Activated CD4-positive, alpha-beta T cell treated with anti-CD3 and anti-CD28 coated beads, Interleukin-2, amount 10 ng/mL, durations not matched to agents 24 days and 14 days (primary cell): ENCODE data around the gene HIVEP1. TPM values are rescaled to one million over a fixed set of nuclear protein-coding genes. Genes with fewer than 3 reads are reported as not detected.

Experiments
- DNase-seq: peaks from one replicate; pipeline ENCODE4 v3.0.0; 2022
- H3K27ac Mint-ChIP-seq: one replicate; pipeline ENCODE4 v1.8.0; 2022; ENCODE audit warnings: mild to moderate bottlenecking, mixed read lengths
- H3K27me3 Mint-ChIP-seq: one replicate; pipeline ENCODE4 v1.8.0; 2022; ENCODE audit warnings: mixed read lengths
- H3K36me3 Mint-ChIP-seq: one replicate; pipeline ENCODE4 v1.8.0; 2022; ENCODE audit warnings: low read depth, mild to moderate bottlenecking, mixed read lengths
- H3K4me1 Mint-ChIP-seq: one replicate; pipeline ENCODE4 v1.8.0; 2021; ENCODE audit warnings: mixed read lengths
- H3K4me3 Mint-ChIP-seq: one replicate; pipeline ENCODE4 v1.8.0; 2022; ENCODE audit warnings: mild to moderate bottlenecking, moderate library complexity, mixed read lengths
- H3K9me3 Mint-ChIP-seq: one replicate; pipeline ENCODE4 v1.8.0; 2021; ENCODE audit warnings: mixed read lengths
- intact Hi-C: fragments of 100-400 bp; cut with micrococcal nuclease; formaldehyde crosslinking; loops from one replicate; pipeline ENCODE4 v1.15.1; 2023
- total RNA-seq: library from RNA; stranded (reverse); gene quantifications from 2 replicates; pipeline ENCODE4 v1.2.3, GENCODE V29; 2022

HIVEP1 gene
- total RNA-seq, 1 donor from 2014 or later = 55.3 TPM

DNA sequence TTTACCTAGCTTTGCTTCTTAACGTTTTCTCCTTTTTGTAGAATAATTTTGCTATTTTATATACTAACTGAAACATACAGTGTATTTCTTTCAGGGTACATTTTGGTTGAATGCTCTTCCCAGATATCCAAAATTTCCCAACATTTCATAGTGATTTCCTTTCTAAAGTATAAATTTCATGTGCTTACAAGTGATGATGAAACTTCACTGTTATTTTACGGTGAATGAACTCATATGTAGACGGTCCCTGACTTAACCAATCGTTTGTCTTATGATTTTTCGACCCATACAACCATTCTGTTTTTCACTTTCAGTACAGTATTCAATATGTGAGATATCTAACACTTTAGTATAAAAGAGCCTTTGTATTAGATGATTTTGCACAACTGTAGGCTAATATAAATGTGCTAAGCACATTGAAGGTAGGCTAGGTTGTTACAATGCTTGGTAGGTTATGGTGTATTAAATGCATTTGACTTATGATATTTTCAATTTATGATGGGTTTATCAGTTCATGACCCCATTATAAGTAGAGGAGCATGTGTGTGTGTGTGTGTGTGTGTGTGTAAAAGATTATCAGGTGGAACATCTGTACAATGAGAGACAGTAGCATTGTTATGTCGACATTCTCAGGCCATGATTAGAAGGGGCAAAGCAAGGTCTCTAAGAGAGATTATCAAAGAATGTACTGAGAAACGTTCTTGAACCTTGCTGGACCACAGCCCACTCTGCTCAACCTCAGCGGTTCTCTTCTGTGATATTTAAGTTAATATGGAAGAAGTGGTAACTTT lies 20.9 kb downstream of the HIVEP1 start:
- Mint-ChIP-seq H3K27ac (no peak overlapping the region), H3K4me3 (no peak overlapping the region), H3K4me1 (peaks cover 54% of the 10 kb centered on the region), H3K36me3 (peaks cover 60% of the 10 kb centered on the region), H3K27me3 (no peaks in the 10 kb centered on the region), H3K9me3 (peaks cover 4% of the 10 kb centered on the region)
- no peak for DNase-seq
- intact Hi-C loops = no loop called here

DNA sequence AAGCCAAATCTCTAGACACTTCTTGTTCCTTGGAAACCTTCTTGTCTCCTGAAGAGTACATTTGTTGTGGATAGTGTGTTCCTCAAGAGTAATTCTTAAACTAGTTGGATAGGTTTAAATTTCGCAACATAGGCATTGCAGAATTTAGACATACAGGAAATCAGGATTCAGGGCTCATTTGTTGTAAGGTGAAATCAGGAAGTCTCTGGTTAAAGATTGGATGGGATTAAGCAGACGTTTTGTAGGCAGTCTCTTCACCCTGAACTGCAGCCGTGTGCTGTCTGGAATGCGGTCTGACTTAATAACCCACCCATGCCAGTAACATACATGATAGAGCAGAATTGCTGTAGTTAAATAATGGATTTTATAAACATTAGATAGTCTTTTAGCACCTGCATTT lies 21.7 kb downstream of the HIVEP1 start:
- H3K9me3 Mint-ChIP-seq = peaks cover 3% of the 10 kb centered on the region
- intact Hi-C loops = no loop called here
- H3K4me1 Mint-ChIP-seq = peaks cover 48% of the 10 kb centered on the region
- H3K4me3 Mint-ChIP-seq = no peak overlapping the region
- no peak overlapping the region for H3K27ac Mint-ChIP-seq
- peaks cover 58% of the 10 kb centered on the region for H3K36me3 Mint-ChIP-seq
- no peak for DNase-seq
- no peaks in the 10 kb centered on the region for H3K27me3 Mint-ChIP-seq

DNA sequence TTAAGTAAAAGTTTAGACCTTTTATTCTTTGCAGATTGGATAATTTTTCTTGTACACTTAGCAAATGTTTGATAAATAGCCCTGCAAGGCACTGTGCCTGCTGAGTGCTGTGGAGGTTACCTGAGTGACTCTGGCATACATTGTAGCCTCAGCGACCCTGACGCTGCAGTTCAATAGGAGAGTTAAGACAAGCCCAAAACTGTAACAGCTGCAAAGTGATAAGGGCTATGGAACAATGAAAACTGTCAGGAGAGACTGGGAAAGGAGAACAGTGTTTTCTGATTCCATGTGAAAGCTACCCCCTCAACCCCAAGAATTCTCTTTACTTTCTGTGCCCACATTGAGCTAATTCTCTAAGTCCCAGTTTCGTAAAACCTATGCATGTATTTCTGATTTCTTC lies 22.2 kb downstream of the HIVEP1 start:
- H3K27me3 Mint-ChIP-seq = no peaks in the 10 kb centered on the region
- no peak overlapping the region for H3K27ac Mint-ChIP-seq
- H3K4me1 Mint-ChIP-seq = peaks cover 51% of the 10 kb centered on the region
- no peak for DNase-seq
- intact Hi-C loops = no loop called here
- H3K4me3 Mint-ChIP-seq = no peak overlapping the region
- peaks cover 3% of the 10 kb centered on the region for H3K9me3 Mint-ChIP-seq
- peaks cover 57% of the 10 kb centered on the region for H3K36me3 Mint-ChIP-seq

DNA sequence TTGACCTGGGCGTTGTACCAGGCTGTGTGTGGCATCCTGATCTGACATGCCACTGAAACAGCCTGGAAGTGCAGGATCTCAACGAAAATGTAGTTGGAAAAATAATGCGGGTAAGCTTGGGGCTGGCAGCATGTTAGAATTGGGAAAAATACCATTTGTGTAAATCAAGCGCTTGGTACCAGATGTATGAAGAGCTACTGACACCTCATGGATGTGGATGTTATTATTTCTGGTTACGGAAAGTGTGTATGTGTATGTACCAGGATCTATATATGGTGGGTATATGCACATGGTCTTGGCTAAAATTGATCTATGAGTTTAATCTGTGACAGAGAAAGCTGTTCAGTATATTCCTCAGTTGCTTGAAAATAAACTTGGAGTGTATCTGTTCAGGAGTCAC lies 22.7 kb downstream of the HIVEP1 start:
- no peak overlapping the region for H3K4me3 Mint-ChIP-seq
- no peak overlapping the region for H3K27ac Mint-ChIP-seq
- H3K27me3 Mint-ChIP-seq = no peaks in the 10 kb centered on the region
- intact Hi-C loops = no loop called here
- peaks cover 56% of the 10 kb centered on the region for H3K4me1 Mint-ChIP-seq
- no peak for DNase-seq
- H3K9me3 Mint-ChIP-seq = peaks cover 3% of the 10 kb centered on the region
- H3K36me3 Mint-ChIP-seq = peaks cover 58% of the 10 kb centered on the region

DNA sequence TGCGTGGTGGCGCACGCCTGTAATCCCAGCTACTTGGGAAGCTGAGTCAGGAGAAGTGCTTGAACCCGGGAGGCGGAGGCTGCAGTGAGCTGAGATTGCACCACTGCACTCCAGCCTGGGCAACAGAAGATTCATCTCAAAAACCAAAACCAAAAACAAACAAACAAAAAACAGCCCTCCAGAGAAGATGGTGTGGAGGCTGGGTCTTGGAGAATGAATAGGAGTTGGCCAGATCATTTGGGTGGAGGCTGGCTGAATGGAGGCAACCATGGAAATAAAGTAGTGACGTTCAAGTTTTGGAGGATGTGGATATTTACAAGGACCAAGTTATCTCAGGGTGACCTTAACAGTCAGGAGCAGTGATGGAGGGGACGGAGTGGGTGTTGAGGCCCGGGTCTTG lies 24.7 kb downstream of the HIVEP1 start:
- H3K36me3 Mint-ChIP-seq = peaks cover 51% of the 10 kb centered on the region
- no peak for DNase-seq
- H3K27ac Mint-ChIP-seq = peak overlapping the region; percentile 26
- H3K9me3 Mint-ChIP-seq = peaks cover 4% of the 10 kb centered on the region
- intact Hi-C loops = no loop called here
- H3K4me3 Mint-ChIP-seq = peak overlapping the region; percentile 48
- H3K4me1 Mint-ChIP-seq = peaks cover 55% of the 10 kb centered on the region
- H3K27me3 Mint-ChIP-seq = no peaks in the 10 kb centered on the region

DNA sequence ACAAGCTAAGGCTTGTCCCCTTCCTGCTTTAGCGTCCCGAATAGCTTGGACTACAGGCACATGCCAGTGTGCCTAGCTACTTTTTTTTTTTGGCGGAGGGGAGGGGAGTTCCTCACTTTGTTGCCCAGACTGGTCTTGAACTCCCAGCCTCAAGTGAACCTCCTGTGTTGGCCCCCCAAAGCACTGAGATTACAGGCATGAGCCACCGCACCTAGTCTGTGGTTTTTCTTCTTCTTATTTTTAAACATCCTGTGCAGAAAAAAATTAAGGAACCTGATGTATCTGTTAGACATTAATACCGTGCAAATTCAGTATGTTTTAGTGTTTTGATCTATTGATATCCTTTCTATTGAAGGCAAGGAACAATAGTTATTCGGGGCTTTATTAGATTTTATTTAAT lies 25.7 kb downstream of the HIVEP1 start:
- intact Hi-C loops = no loop called here
- no peak for DNase-seq
- Mint-ChIP-seq H3K27ac (no peak overlapping the region), H3K27me3 (no peaks in the 10 kb centered on the region), H3K9me3 (peaks cover 4% of the 10 kb centered on the region), H3K36me3 (peaks cover 49% of the 10 kb centered on the region), H3K4me3 (peak overlapping the region; percentile 28), H3K4me1 (peaks cover 52% of the 10 kb centered on the region)

DNA sequence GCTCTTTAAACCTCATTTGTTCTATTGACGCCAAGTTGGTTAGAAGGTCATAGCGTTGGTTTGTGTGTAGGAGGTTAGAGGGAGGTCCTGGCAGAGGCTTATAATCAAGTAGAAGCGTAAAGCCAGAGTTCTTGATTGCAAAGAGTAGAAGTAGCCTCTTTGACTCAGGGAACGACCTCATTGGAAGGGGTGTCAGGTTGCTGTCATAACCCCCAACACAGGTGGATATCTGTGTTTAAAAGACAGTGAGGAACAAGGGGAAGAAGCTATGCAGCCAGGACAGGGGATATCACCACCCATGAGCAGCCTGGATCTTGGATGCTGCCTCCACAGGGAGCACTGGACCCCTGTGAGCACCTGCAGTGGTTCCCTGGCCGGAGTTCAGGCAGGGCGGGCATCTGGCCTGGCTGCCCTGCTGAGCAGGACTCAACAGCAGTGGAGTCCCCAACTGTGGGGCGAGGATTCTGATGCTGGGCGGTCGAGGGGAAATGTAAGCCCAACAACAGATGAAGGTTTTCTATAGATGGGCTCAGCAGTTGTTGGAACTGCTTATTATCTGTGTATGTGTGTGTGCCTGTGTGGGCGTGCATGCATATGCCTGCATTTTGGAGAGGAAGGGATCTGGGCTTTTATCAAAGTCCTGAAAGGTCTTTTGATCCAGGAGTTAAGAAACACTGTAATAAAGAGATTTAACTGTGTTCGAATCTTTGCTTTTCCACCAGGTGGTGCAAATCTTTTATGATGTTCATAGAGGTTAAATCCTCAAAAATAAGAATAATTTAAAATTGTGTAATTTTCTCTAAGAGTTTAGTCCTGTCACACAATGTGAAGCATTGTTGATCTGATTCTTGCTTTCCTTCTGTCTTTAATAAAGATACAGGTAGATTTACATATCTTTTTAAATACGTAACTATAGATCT lies 27.7 kb downstream of the HIVEP1 start:
- intact Hi-C loops = no loop called here
- peaks cover 4% of the 10 kb centered on the region for H3K9me3 Mint-ChIP-seq
- no peak for DNase-seq
- H3K4me3 Mint-ChIP-seq = no peak overlapping the region
- no peaks in the 10 kb centered on the region for H3K27me3 Mint-ChIP-seq
- H3K27ac Mint-ChIP-seq = peak overlapping the region; percentile 43
- peaks cover 57% of the 10 kb centered on the region for H3K4me1 Mint-ChIP-seq
- H3K36me3 Mint-ChIP-seq = peaks cover 48% of the 10 kb centered on the region

DNA sequence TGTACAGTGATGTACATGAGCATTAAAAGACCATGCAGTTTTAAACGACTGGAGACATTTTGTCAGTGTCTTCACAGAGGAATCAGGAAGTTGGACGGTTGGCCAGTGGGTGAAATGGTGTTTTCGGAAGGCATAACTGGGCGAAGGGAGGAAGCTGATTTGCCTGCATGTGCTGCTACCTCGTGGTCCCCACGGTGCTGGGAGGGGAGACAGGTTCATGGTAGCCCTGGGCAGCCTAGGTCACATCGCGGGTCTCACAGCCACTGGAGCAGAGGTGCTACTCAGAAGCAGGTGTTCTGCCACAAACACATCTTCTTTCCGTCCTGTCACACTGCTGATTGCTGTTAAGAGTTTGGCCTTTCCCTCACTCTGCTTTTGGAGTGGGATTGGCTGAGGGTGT lies 35.2 kb downstream of the HIVEP1 start:
- Mint-ChIP-seq H3K4me1 (peaks cover 65% of the 10 kb centered on the region), H3K9me3 (peaks cover 5% of the 10 kb centered on the region), H3K36me3 (peaks cover 36% of the 10 kb centered on the region), H3K4me3 (no peak overlapping the region), H3K27me3 (no peaks in the 10 kb centered on the region), H3K27ac (peak overlapping the region; percentile 93)
- peak; percentile 58 for DNase-seq
- intact Hi-C loops = no loop called here

DNA sequence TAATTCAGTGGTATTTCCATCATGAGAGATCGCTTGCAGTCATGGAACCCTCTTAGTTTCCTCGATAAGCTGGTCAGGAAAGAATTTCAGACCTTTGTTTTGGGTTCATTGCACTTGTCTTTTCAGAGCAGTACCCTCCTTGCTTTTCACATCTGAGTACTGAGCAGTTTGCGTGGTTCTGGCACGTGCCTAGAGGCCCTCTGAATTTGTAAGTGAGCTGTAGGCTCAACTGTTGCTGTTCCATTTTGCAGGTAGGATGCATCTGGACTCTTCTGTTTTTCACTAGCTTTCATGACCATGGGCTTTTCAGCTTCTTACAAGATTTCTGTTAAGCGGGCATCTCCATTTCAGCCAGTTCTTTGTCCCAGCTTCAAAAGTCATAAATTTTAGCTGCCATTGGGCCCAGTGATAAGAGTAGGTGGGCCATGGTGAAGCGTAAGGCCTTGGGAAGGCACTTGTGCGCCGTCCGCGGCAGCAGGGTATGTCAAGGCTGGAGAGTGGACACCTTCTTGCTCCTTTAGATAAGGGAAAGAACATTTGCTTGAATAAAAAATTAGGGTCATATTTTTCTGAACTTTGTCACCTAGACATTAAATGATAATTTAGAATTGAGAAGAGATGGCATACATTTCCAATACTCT lies 35.8 kb downstream of the HIVEP1 start:
- Mint-ChIP-seq H3K27ac (peak overlapping the region; percentile 93), H3K36me3 (peaks cover 35% of the 10 kb centered on the region), H3K9me3 (peaks cover 5% of the 10 kb centered on the region), H3K27me3 (no peaks in the 10 kb centered on the region), H3K4me1 (peaks cover 69% of the 10 kb centered on the region), H3K4me3 (no peak overlapping the region)
- intact Hi-C loops = loop anchor here (1.0 kb wide), 4 partner anchors 16 to 337 kb away; no protein-coding TSS in a partner anchor
- DNase-seq = no peak

DNA sequence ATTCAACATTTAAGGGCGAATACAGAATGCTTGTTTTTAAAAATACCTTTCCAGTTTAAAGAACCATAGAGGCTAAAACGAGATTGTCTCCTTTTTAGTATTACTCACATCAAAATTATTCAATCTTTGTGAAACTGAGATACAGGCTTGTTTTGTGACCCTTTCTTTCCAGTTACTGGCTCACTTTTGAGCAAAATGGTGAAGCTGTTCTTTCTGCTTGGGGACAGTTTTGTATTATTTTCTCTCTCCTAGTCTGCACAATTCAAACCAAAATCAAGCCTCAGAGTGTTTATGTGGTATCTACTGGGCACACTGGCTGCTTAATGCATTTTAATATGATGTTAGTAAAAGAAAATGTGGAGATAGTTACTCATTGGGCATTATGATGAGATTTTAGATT lies 36.5 kb downstream of the HIVEP1 start:
- H3K4me3 Mint-ChIP-seq = peak overlapping the region; percentile 36
- DNase-seq = no peak
- H3K27ac Mint-ChIP-seq = peak overlapping the region; percentile 93
- peaks cover 34% of the 10 kb centered on the region for H3K36me3 Mint-ChIP-seq
- H3K4me1 Mint-ChIP-seq = peaks cover 72% of the 10 kb centered on the region
- intact Hi-C loops = loop anchor here (1.0 kb wide), 4 partner anchors 16 to 337 kb away; no protein-coding TSS in a partner anchor
- H3K9me3 Mint-ChIP-seq = peaks cover 5% of the 10 kb centered on the region
- H3K27me3 Mint-ChIP-seq = no peaks in the 10 kb centered on the region

DNA sequence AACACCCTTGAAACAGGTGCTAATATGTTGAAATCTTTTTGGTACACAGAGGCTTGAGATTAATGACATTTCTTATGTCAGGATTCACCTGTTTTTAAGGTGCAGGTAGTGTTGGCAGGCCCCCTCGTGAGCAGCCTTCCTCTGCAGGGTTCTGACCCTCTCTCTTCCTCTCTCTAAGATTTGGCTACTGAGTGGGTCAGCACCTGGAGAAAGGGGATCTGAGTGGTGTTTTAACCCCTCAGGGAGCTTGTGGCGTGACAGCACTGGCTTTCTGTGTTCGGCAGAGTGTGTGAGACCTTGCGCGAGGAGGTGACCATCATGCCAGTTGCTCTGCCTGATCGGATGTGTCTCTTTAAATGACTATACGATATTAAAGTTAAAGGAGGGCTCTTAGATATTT lies 37.1 kb downstream of the HIVEP1 start:
- H3K4me1 Mint-ChIP-seq = peaks cover 71% of the 10 kb centered on the region
- peaks cover 5% of the 10 kb centered on the region for H3K9me3 Mint-ChIP-seq
- H3K27ac Mint-ChIP-seq = peak overlapping the region; percentile 93
- no peak for DNase-seq
- H3K36me3 Mint-ChIP-seq = peaks cover 31% of the 10 kb centered on the region
- intact Hi-C loops = no loop called here
- H3K27me3 Mint-ChIP-seq = no peaks in the 10 kb centered on the region
- peak overlapping the region; percentile 36 for H3K4me3 Mint-ChIP-seq

DNA sequence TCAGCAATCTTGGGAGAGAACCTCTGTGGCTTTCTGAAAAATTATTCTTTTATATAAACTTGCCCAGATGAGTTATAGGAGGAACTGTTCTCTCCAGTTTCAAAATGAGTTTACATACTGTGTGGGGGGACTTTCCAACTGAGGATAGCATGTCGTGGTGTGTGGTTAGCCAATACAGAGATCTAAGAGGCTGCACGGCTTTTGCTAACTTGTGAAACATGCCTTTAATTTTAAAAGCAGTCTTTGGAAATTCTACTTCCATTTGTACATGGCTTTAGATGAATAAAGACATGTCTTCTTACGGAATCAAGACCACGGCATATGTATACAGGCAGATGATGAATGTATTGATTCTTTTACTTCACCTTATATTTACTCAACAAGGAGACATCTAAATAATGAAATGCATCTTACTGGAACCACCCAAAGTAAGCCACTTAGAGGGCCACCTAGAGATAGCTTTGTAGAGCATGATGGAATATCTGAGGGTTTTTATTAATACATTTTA lies 39.8 kb downstream of the HIVEP1 start:
- H3K27ac Mint-ChIP-seq = peak overlapping the region; percentile 93
- H3K4me3 Mint-ChIP-seq = peak overlapping the region; percentile 84
- peak; percentile 93 for DNase-seq
- peaks cover 5% of the 10 kb centered on the region for H3K9me3 Mint-ChIP-seq
- H3K36me3 Mint-ChIP-seq = peaks cover 36% of the 10 kb centered on the region
- intact Hi-C loops = loop anchor here (1.0 to 2.0 kb wide), 4 partner anchors 8 to 341 kb away; no protein-coding TSS in a partner anchor
- H3K4me1 Mint-ChIP-seq = peaks cover 63% of the 10 kb centered on the region
- H3K27me3 Mint-ChIP-seq = no peaks in the 10 kb centered on the region

DNA sequence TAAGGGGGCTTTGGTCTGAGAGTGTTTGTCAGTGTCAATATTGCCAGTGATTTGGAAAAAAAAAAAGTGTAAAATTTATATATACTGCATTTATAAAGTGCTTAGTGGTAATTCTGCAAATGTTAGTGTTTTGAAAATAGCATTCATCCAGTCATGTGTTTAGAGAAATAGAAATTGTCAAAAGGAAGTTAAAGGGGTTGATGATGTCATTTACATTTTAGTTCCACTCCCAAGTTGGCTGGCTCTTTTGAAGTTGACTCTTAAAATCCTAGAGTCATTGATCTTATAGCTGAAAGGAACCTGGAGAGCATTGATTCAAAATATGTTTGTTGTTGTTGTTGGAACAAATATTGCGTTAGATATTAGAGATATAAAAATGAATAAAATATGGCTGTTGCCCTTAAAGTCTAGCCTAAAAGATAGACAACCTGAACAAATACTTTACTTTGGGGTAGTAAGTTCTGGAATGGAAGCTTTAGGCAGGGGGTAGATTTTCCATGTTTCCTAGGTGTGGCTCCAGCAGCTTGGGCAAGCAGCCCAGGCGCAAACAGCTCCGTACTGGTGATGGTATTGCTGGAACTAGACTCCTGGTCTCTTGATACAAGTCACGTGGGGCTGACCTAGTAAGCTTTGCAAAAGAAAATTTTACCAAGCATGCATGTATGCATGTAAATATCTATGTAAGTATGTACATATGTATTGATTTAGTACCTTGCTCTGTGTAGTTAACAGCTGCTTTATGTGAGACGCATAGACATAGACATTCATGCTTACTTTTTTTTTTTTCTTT lies 46.3 kb downstream of the HIVEP1 start:
- peaks cover 31% of the 10 kb centered on the region for H3K36me3 Mint-ChIP-seq
- peak overlapping the region; percentile 39 for H3K4me3 Mint-ChIP-seq
- intact Hi-C loops = no loop called here
- no peaks in the 10 kb centered on the region for H3K27me3 Mint-ChIP-seq
- peak overlapping the region; percentile 56 for H3K27ac Mint-ChIP-seq
- no peak for DNase-seq
- peaks cover 4% of the 10 kb centered on the region for H3K9me3 Mint-ChIP-seq
- H3K4me1 Mint-ChIP-seq = peaks cover 52% of the 10 kb centered on the region
